GM19468 (cell line): ENCODE data around the gene ZNF157.

Experiments used
- ATAC-seq: cut with Tn5 transposase; IDR thresholded peaks from one replicate; pipeline ENCODE4 v1.9.1; 2021; ENCODE audit warnings: mild to moderate bottlenecking, moderate library complexity, moderate number of reproducible peaks; ENCODE audit not compliant: unreplicated experiment; ENCODE audit errors: extremely low read depth

Gene ZNF157

DNA sequence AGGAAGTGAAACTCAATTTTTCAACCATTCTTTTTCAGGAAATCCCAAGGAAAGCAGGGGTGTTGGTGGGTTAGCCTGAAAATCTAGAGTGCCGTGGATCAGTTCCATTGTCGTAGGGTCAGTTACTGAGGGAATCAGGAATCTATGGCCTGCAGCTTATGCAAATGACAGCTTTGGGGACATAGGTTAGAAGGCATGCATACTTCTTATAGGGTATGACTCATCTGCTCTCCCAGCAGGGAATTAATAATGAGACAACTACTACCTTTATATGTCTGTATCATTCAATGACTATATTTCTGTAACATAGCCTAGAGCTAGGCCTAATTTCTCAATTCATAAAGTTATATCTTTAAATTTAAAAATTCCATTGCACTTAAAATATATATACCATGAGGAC, 76.1 kb downstream of the ZNF157 start:
- no peak for ATAC-seq

- ATAC-seq, result no peak
These were observed 76.6 kb downstream of the ZNF157 start for GRCh38 chrX:47446971-47447370.

DNA sequence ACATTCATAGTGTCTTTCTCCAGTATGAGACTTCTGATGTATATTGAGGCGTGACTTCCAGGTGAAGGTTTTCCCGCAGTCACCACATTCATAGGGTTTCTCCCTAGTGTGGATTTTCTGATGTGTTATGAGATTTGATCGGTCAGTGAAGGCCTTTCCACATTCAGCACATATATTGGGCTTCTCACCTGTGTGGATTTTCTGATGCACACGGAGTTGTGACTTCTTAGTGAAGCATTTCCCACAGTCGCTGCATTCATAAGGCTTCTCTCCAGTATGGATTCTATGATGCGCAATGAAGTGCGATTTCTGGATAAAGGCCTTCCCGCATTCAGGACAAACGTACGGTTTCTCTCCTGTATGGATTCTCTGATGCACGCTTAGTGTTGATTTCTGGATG, 77.2 kb downstream of the ZNF157 start:
- ATAC-seq, result no peak

GRCh38 chrX:47448165-47448806, 77.9 kb downstream of the ZNF157 start:
- no peak for ATAC-seq

DNA sequence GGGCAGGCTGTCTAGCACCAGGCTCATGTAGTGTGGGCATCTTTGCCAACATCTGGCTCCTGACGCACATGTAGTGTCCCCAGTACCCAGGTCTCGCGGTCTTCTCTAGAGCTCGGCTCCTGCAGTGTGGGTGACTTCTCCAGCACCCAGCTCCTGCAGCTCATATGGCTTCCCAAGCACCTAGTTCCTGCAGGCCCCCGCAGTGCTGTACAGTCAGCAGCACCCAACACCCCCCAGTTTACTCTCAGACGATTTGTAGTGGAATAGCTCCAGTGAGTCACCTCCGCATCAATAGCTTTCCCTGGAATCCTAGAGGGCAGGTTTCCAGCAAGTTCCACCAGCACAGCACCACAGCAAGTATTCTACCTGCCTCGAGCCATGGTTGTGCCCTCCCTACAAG, 81.7 kb downstream of the ZNF157 start:
- no peak for ATAC-seq

GRCh38 chrX:47456080-47456479, 85.7 kb downstream of the ZNF157 start:
- ATAC-seq, result no peak

DNA sequence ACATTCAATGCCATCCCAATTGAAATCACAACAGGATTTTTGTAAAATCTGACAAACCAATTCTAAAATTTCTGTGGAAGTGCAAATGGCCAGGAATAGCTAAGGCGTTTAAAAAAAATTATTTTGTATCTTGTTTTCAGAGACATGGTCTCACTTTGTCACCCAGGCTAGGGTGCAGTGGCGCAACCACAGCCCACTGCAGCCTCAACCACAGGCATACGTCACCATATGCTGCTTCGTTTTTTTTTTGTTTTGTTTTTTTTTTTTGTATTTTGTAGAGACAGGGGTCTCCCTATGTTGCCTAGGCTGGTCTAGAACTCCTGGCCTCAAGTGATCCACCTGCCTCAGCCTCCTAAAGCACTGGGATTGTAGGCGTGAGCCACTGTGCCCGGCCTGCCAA, 88.2 kb downstream of the ZNF157 start:
- no peak for ATAC-seq

DNA sequence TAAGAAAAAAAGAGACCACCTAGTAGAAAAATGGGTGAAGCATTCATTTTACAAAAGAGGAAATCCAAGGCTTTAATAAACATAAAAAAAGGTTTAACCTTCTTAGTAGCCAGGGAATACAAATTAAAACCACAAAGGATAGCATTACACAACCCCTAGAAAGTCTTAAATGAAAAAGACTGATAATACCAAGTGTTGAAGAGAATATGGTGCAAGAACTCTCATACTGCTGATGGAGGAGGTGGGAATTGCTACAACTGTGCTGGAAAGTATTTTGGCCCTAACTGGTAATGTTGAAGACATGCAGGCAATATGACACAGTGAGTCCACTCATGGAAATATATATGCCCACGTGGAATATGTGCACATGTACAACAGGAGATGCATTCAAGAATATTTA, 90.2 kb downstream of the ZNF157 start:
- no peak for ATAC-seq
